Right lobe of liver (tissue), 4 donors: ENCODE data around the gene GRWD1.
"Not testable (repeated sequence)": the region's sequence is repeated elsewhere in the genome, so short reads cannot be mapped to it uniquely, and the experiment has no call there.

Experiments used
- POLR2A ChIP-seq: fragments of 450-650 bp; IDR thresholded peaks from one replicate; pipeline ENCODE4 v1.6.1; 2017; ENCODE audit warnings: antibody characterized with exemption, mild to moderate bottlenecking
- TF ChIP-seq, protein P1 (sequence below), 4 donors: fragments of 200-600 bp in 3 of 4; fragments of 450-650 bp in 1 of 4; IDR thresholded peaks; one replicate each; pipeline versions ENCODE4 v1.5.1 to v1.8.0; 2016 to 2022; ENCODE audit warnings: antibody characterized with exemption in 4 of 4, mild to moderate bottlenecking in 2 of 4
- donor health status: DM: no; HTN: no; CAD: no.
- donor health status: DM: no; HTN: no; CAD: no.
- donor health status: DM: no; HTN: yes; CAD: no.

DNA sequence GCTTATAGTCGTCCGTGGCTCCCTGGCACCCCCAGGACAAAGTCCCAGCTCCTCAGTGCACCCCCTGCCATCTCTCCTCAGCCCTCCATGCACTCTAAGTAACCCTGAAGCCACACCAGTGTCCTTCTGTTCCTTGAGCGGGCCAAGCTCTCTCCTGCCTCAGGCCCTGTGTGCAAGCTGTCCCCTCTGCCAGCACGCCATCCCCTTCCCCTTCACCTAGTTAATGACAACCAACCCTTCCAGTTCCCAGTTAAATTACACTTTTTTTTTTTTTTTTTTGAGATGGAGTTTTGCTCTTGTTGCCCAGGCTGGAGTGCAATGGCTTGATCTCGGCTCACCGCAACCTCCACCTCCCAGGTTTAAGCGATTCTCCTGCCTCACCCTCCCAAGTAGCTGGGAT lies 42.7 kb downstream of the GRWD1 start:
- not testable (repeated sequence) for TF ChIP-seq POLR2A
- TF ChIP-seq, protein P1, sequence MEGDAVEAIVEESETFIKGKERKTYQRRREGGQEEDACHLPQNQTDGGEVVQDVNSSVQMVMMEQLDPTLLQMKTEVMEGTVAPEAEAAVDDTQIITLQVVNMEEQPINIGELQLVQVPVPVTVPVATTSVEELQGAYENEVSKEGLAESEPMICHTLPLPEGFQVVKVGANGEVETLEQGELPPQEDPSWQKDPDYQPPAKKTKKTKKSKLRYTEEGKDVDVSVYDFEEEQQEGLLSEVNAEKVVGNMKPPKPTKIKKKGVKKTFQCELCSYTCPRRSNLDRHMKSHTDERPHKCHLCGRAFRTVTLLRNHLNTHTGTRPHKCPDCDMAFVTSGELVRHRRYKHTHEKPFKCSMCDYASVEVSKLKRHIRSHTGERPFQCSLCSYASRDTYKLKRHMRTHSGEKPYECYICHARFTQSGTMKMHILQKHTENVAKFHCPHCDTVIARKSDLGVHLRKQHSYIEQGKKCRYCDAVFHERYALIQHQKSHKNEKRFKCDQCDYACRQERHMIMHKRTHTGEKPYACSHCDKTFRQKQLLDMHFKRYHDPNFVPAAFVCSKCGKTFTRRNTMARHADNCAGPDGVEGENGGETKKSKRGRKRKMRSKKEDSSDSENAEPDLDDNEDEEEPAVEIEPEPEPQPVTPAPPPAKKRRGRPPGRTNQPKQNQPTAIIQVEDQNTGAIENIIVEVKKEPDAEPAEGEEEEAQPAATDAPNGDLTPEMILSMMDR (IDR thresholded peaks at IDR 0.05): not testable (repeated sequence)
